ENCODE results near the gene ALKBH5.
A peak's percentile ranks its signal among the peaks of the same experiment; 100 is the strongest.

Gene ALKBH5

DNA sequence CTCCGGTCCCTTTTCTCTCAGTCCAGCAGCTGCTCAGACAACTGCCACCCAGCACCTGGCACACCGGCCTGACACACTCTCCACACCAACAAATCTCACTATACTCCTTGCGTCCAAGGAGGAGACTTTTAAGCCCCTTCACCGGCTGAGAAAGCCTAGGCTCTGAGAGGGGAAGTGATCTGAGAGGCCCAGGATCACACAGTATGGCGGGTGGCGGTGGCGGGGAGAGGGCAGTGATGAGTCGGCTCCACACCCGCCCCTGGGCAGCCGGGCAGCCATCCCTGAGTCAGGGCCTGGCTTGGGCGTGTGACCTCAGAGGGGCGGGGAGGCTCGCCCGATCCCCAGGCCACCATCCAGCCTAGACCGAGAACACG is 74.3 kb downstream of the ALKBH5 start (continued):
- TF ChIP-seq, protein P1, sequence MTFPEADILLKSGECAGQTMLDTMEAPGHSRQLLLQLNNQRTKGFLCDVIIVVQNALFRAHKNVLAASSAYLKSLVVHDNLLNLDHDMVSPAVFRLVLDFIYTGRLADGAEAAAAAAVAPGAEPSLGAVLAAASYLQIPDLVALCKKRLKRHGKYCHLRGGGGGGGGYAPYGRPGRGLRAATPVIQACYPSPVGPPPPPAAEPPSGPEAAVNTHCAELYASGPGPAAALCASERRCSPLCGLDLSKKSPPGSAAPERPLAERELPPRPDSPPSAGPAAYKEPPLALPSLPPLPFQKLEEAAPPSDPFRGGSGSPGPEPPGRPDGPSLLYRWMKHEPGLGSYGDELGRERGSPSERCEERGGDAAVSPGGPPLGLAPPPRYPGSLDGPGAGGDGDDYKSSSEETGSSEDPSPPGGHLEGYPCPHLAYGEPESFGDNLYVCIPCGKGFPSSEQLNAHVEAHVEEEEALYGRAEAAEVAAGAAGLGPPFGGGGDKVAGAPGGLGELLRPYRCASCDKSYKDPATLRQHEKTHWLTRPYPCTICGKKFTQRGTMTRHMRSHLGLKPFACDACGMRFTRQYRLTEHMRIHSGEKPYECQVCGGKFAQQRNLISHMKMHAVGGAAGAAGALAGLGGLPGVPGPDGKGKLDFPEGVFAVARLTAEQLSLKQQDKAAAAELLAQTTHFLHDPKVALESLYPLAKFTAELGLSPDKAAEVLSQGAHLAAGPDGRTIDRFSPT (tag by site-specific recombination; IDR thresholded peaks at IDR 0.05), result 0 out of 2 replicates have a peak, but pooled peaks have one; percentile 73
- TF ChIP-seq MYNN (tag by site-specific recombination; IDR thresholded peaks at IDR 0.05; ENCODE audit: borderline replicate concordance) (0 out of 2 replicates have a peak, but pooled peaks have one; percentile 24), GLI2 (tag by site-specific recombination; IDR thresholded peaks at IDR 0.05; ENCODE audit: borderline replicate concordance, low read depth) (no peak), ZNF366 (tag by site-specific recombination; conservative IDR thresholded peaks at IDR 0.05) (no peak), KLF1 (tag by site-specific recombination; IDR thresholded peaks at IDR 0.05) (peak; percentile 28; the same call in 1 of the 2 replicates), ZFHX2 (tag by site-specific recombination; conservative IDR thresholded peaks at IDR 0.05) (peak; percentile 33; the same call in 1 of the 2 replicates), ZNF596 (tag by site-specific recombination; IDR thresholded peaks at IDR 0.05) (no peak), ZSCAN23 (tag by site-specific recombination; IDR thresholded peaks at IDR 0.05) (no peak), IKZF3 (tag by site-specific recombination; IDR thresholded peaks at IDR 0.05) (no peak), YY2 (tag by site-specific recombination; IDR thresholded peaks at IDR 0.05) (no peak), REPIN1 (tag by site-specific recombination; IDR thresholded peaks at IDR 0.05; ENCODE audit: low read depth) (no peak), ZNF501 (tag by site-specific recombination; IDR thresholded peaks at IDR 0.05) (peak; percentile 47; the same call in 1 of the 2 replicates), ZBTB48 (tag by site-specific recombination; IDR thresholded peaks at IDR 0.05) (no peak), RBAK (tag by site-specific recombination; IDR thresholded peaks at IDR 0.05) (no peak), ZNF274 (IDR thresholded peaks at IDR 0.05; ENCODE audit: low read length) (no peak), ZNF274 (tag by site-specific recombination; IDR thresholded peaks at IDR 0.05; ENCODE audit: borderline replicate concordance) (no peak), ZNF426 (tag by site-specific recombination; IDR thresholded peaks at IDR 0.05) (no peak), ZNF423 (tag by site-specific recombination; IDR thresholded peaks at IDR 0.05) (no peak)
- TF ChIP-seq, protein P2, sequence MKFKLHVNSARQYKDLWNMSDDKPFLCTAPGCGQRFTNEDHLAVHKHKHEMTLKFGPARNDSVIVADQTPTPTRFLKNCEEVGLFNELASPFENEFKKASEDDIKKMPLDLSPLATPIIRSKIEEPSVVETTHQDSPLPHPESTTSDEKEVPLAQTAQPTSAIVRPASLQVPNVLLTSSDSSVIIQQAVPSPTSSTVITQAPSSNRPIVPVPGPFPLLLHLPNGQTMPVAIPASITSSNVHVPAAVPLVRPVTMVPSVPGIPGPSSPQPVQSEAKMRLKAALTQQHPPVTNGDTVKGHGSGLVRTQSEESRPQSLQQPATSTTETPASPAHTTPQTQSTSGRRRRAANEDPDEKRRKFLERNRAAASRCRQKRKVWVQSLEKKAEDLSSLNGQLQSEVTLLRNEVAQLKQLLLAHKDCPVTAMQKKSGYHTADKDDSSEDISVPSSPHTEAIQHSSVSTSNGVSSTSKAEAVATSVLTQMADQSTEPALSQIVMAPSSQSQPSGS (tag by site-specific recombination; IDR thresholded peaks at IDR 0.05; ENCODE audit: low read depth), result no peak
- TF ChIP-seq, protein P3, sequence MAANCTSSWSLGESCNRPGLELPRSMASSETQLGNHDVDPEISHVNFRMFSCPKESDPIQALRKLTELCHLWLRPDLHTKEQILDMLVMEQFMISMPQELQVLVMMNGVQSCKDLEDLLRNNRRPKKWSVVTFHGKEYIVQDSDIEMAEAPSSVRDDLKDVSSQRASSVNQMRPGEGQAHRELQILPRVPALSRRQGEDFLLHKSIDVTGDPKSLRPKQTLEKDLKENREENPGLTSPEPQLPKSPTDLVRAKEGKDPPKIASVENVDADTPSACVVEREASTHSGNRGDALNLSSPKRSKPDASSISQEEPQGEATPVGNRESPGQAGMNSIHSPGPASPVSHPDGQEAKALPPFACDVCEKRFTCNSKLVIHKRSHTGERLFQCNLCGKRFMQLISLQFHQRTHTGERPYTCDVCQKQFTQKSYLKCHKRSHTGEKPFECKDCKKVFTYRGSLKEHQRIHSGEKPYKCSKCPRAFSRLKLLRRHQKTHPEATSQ (tag by site-specific recombination; IDR thresholded peaks at IDR 0.05), result no peak
- TF ChIP-seq, protein P4, sequence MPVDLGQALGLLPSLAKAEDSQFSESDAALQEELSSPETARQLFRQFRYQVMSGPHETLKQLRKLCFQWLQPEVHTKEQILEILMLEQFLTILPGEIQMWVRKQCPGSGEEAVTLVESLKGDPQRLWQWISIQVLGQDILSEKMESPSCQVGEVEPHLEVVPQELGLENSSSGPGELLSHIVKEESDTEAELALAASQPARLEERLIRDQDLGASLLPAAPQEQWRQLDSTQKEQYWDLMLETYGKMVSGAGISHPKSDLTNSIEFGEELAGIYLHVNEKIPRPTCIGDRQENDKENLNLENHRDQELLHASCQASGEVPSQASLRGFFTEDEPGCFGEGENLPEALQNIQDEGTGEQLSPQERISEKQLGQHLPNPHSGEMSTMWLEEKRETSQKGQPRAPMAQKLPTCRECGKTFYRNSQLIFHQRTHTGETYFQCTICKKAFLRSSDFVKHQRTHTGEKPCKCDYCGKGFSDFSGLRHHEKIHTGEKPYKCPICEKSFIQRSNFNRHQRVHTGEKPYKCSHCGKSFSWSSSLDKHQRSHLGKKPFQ (tag by site-specific recombination; IDR thresholded peaks at IDR 0.05), result no peak

All from HEK293 (cell line).